OCI-LY1 (cell line): ENCODE measurements around the gene MED22.

Experiments used
- H2AFZ ChIP-seq: fragments of 200-600 bp; sonication (generic), shearing (Covaris generic); 2 replicates; pipeline ENCODE4 v1.6.0; 2014; ENCODE audit warnings: antibody characterized with exemption, mild to moderate bottlenecking, low read length
- H3F3A ChIP-seq: fragments of 200-600 bp; sonication (generic), shearing (Covaris generic); 2 replicates; pipeline ENCODE4 v1.6.0; 2014; ENCODE audit warnings: mild to moderate bottlenecking, antibody characterized with exemption, low read length, moderate library complexity; ENCODE audit not compliant: insufficient read depth
- H3K27ac ChIP-seq: fragments of 200-600 bp; sonication (generic); 2 replicates; pipeline ENCODE4 v1.5.1; 2014; ENCODE audit warnings: low read length, mixed run types, mild to moderate bottlenecking, low read depth; ENCODE audit not compliant: poor library complexity, severe bottlenecking
- H3K27me3 ChIP-seq: fragments of 200-600 bp; sonication (generic); 2 replicates; pipeline ENCODE4 v1.6.0; 2014; ENCODE audit warnings: antibody characterized with exemption, mild to moderate bottlenecking, low read length, moderate library complexity; ENCODE audit not compliant: insufficient read depth
- H3K36me3 ChIP-seq: fragments of 200-600 bp; sonication (generic); 2 replicates; pipeline ENCODE4 v1.6.1; 2014; ENCODE audit warnings: mild to moderate bottlenecking, antibody characterized with exemption, low read length, moderate library complexity, mixed read lengths; ENCODE audit not compliant: insufficient read depth
- H3K4me1 ChIP-seq: fragments of 200-600 bp; sonication (generic); 2 replicates; pipeline ENCODE4 v1.5.1; 2014; ENCODE audit warnings: mild to moderate bottlenecking, low read length, moderate library complexity; ENCODE audit not compliant: insufficient read depth, severe bottlenecking
- H3K4me2 ChIP-seq: fragments of 200-600 bp; sonication (generic), shearing (Covaris generic); 2 replicates; pipeline ENCODE4 v1.6.1; 2014; ENCODE audit warnings: low read length
- H3K4me3 ChIP-seq: fragments of 200-600 bp; sonication (generic); 2 replicates; pipeline ENCODE4 v1.5.1; 2014; ENCODE audit warnings: low read length, low read depth, mild to moderate bottlenecking, mixed read lengths; ENCODE audit not compliant: poor library complexity, severe bottlenecking
- H3K79me2 ChIP-seq: fragments of 200-600 bp; shearing (Covaris generic); 2 replicates; pipeline ENCODE4 v1.6.1; 2016; ENCODE audit warnings: mixed run types, low read length, mixed read lengths; ENCODE audit not compliant: insufficient read depth
- H3K9ac ChIP-seq: fragments of 200-600 bp; sonication (generic), shearing (Covaris generic); 2 replicates; pipeline ENCODE4 v1.6.1; 2014; ENCODE audit warnings: mild to moderate bottlenecking, low read length, mixed read lengths
- H3K9me2 ChIP-seq: fragments of 200-600 bp; sonication (generic), shearing (Covaris generic); 2 replicates; pipeline ENCODE4 v1.6.1; 2014; ENCODE audit warnings: low read depth, mild to moderate bottlenecking, low read length, mixed read lengths
- H3K9me3 ChIP-seq: fragments of 200-600 bp; shearing (Covaris generic); 2 replicates; pipeline ENCODE4 v1.6.1; 2014; ENCODE audit warnings: low read length, mixed read lengths
- H4K20me1 ChIP-seq: fragments of 200-600 bp; sonication (generic), shearing (Covaris generic); 2 replicates; pipeline ENCODE4 v1.6.0; 2016; ENCODE audit warnings: mild to moderate bottlenecking, low read length; ENCODE audit not compliant: insufficient read depth
- EZH2 ChIP-seq: fragments of 200-600 bp; sonication (generic), shearing (Covaris generic); IDR thresholded peaks from 2 replicates; pipeline ENCODE4 v1.8.0; 2017; ENCODE audit warnings: borderline replicate concordance, mixed run types, mild to moderate bottlenecking, antibody characterized with exemption, low read length, moderate library complexity, mixed read lengths
- TF ChIP-seq, protein P1 (sequence below): fragments of 200-600 bp; sonication (generic), shearing (Covaris generic); IDR thresholded peaks from 2 replicates; pipeline ENCODE4 v1.5.1; 2017; ENCODE audit warnings: mild to moderate bottlenecking, antibody characterized with exemption, low read length, moderate library complexity, mixed read lengths

Gene MED22

DNA sequence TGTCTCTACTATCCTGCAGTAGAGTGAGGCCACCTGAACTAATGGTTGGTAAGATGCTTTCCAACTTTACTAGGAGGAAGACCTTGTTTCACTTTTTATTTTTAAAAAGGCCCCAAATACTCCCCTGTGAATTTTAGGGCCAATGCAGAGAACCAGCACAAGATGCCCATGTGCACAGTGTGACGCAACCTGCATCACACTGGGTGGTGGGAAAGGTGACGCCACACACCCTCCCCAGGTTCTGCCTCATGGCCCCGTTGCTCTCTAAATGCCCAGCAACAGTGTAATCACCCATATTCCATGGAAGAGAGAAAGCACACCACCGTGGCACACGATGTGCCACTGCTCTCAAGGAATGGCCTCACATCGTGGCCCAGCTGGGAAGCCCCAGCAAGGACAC is 21.5 kb upstream of the MED22 start:
- TF ChIP-seq, protein P1, sequence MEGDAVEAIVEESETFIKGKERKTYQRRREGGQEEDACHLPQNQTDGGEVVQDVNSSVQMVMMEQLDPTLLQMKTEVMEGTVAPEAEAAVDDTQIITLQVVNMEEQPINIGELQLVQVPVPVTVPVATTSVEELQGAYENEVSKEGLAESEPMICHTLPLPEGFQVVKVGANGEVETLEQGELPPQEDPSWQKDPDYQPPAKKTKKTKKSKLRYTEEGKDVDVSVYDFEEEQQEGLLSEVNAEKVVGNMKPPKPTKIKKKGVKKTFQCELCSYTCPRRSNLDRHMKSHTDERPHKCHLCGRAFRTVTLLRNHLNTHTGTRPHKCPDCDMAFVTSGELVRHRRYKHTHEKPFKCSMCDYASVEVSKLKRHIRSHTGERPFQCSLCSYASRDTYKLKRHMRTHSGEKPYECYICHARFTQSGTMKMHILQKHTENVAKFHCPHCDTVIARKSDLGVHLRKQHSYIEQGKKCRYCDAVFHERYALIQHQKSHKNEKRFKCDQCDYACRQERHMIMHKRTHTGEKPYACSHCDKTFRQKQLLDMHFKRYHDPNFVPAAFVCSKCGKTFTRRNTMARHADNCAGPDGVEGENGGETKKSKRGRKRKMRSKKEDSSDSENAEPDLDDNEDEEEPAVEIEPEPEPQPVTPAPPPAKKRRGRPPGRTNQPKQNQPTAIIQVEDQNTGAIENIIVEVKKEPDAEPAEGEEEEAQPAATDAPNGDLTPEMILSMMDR, result no peak
- TF ChIP-seq EZH2, result no peak
- no peak overlapping the region for H3K9ac ChIP-seq
- H3K27ac ChIP-seq, result no peak overlapping the region
- H3K4me1 ChIP-seq, result peaks cover 30% of the 10 kb centered on the region
- H3K4me3 ChIP-seq, result no peak overlapping the region
- no peaks in the 10 kb centered on the region for H3F3A ChIP-seq
- peaks cover 46% of the 10 kb centered on the region for H3K36me3 ChIP-seq
- H3K79me2 ChIP-seq, result peaks cover 16% of the 10 kb centered on the region
- H3K27me3 ChIP-seq, result no peaks in the 10 kb centered on the region
- no peaks in the 10 kb centered on the region for H4K20me1 ChIP-seq
- H3K4me2 ChIP-seq, result no peak overlapping the region
- no peaks in the 10 kb centered on the region for H3K9me2 ChIP-seq
- H2AFZ ChIP-seq, result no peak overlapping the region
- no peaks in the 10 kb centered on the region for H3K9me3 ChIP-seq

GRCh38 chr9:133368249-133368881 is 20.4 kb upstream of the MED22 start:
- Histone ChIP-seq H3K79me2 (peaks cover 13% of the 10 kb centered on the region), H4K20me1 (no peaks in the 10 kb centered on the region), H3K9me3 (no peaks in the 10 kb centered on the region), H3K4me2 (no peak overlapping the region), H3K9ac (no peak overlapping the region), H3F3A (no peaks in the 10 kb centered on the region), H3K27me3 (no peaks in the 10 kb centered on the region), H3K4me3 (no peak overlapping the region), H3K27ac (no peak overlapping the region), H3K4me1 (peaks cover 29% of the 10 kb centered on the region), H2AFZ (no peak overlapping the region), H3K9me2 (no peaks in the 10 kb centered on the region), H3K36me3 (peaks cover 55% of the 10 kb centered on the region)
- no peak for TF ChIP-seq EZH2
- TF ChIP-seq, protein P1, result no peak

DNA sequence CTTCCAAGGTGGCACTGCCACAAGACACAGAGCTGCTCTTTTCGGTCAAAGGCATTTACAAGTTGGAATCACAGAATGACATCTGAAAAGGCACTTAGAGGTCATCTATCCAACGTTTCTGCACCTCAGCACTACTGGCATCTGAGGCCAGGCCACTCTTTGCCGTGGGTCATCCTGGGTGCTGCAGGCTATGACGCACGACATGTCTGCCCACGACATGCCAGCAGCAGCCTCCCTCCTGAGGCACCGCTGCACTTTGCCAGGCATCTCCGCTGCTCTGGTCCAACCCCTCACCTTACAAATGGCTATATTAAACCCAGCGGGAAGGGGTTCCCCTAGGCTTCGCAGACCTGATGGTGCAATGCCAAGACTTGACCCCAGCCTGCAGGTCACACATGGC is 19.8 kb upstream of the MED22 start:
- H3K4me2 ChIP-seq, result no peak overlapping the region
- no peaks in the 10 kb centered on the region for H3K9me2 ChIP-seq
- H3K9me3 ChIP-seq, result no peaks in the 10 kb centered on the region
- no peaks in the 10 kb centered on the region for H3K27me3 ChIP-seq
- no peak overlapping the region for H3K4me3 ChIP-seq
- no peak overlapping the region for H3K9ac ChIP-seq
- no peak overlapping the region for H3K27ac ChIP-seq
- TF ChIP-seq EZH2, result no peak
- H3F3A ChIP-seq, result no peaks in the 10 kb centered on the region
- H3K79me2 ChIP-seq, result peaks cover 13% of the 10 kb centered on the region
- peaks cover 27% of the 10 kb centered on the region for H3K4me1 ChIP-seq
- H2AFZ ChIP-seq, result no peak overlapping the region
- H3K36me3 ChIP-seq, result peaks cover 56% of the 10 kb centered on the region
- no peaks in the 10 kb centered on the region for H4K20me1 ChIP-seq

DNA sequence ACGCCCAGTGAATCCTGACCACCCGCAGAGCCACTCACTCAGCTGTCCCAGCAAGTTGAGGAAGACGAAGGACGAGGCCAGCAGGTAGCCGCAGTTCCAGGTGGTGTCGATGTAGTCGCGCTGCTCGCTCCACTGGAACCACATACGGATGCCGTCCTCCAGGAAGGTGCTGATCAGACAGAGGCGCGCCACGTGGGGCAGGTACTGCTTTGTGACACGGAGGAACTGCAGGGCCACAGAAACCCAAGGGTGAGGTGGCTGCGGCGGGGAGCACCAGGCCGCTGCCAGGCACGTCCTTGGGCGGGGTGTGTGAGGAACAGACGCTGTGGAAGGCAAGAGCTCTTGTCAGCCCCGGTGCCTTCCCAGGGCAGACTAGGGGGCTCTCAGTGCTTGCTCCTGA is 19.3 kb upstream of the MED22 start:
- Histone ChIP-seq H3K79me2 (peaks cover 12% of the 10 kb centered on the region), H3F3A (no peaks in the 10 kb centered on the region), H4K20me1 (no peaks in the 10 kb centered on the region), H3K9me3 (no peaks in the 10 kb centered on the region), H3K4me3 (no peak overlapping the region), H3K4me1 (peaks cover 21% of the 10 kb centered on the region), H2AFZ (no peak overlapping the region), H3K4me2 (no peak overlapping the region), H3K9ac (no peak overlapping the region), H3K27me3 (no peaks in the 10 kb centered on the region), H3K9me2 (no peaks in the 10 kb centered on the region), H3K36me3 (peaks cover 62% of the 10 kb centered on the region), H3K27ac (no peak overlapping the region)
- TF ChIP-seq EZH2, result no peak
- TF ChIP-seq, protein P1, result no peak
